Upper lobe of left lung (tissue), 6 donors: Measurements from ENCODE around the gene DAG1. TPM values are rescaled to one million over a fixed set of nuclear protein-coding genes. Genes with fewer than 3 reads are reported as not detected.

ENCODE experiments used
- ATAC-seq, 2 donors: fragments of 200-7000 bp; cut with Tn5 transposase; one replicate each; pipeline ENCODE4 v1.9.1; 2022; ENCODE audit warnings: mild to moderate bottlenecking in 2 of 2, moderate library complexity in 2 of 2; ENCODE audit not compliant: low FRiP score in 2 of 2
- DNase-seq, 2 donors: peaks; one replicate each; pipeline ENCODE4 v3.0.0-alpha.2; 2019 to 2020
- H3K27ac ChIP-seq, 4 donors: fragments of 200-600 bp; sonication (generic); one replicate each; pipeline ENCODE4 v1.5.1; 2016 to 2019
- H3K27me3 ChIP-seq, 4 donors: fragments of 200-600 bp; sonication (generic); one replicate each; pipeline ENCODE4 v1.5.1; 2017 to 2019
- H3K36me3 ChIP-seq, 4 donors: fragments of 200-600 bp; sonication (generic); one replicate each; pipeline ENCODE4 v1.5.1; 2016 to 2019
- H3K4me1 ChIP-seq, 4 donors: fragments of 200-600 bp; sonication (generic); one replicate each; pipeline ENCODE4 v1.5.1; 2018 to 2019
- H3K4me3 ChIP-seq, 4 donors: fragments of 200-600 bp; sonication (generic); one replicate each; pipeline ENCODE4 v1.5.1; 2017 to 2019; ENCODE audit warnings: mild to moderate bottlenecking in 2 of 4, moderate library complexity in 1 of 4
- H3K9me3 ChIP-seq, 4 donors: fragments of 200-600 bp; sonication (generic); one replicate each; pipeline ENCODE4 v1.5.1; 2018 to 2019
- CTCF ChIP-seq, 6 experiments: fragments of 450-650 bp in 4 of 6; fragments of 200-600 bp in 2 of 6; sonication (generic) in 2 of 6; IDR thresholded peaks; one replicate each; pipeline ENCODE4 v1.5.1; 2016 to 2019; ENCODE audit warnings: antibody characterized with exemption in 6 of 6
- EP300 ChIP-seq, 4 donors: sonication (generic); formaldehyde crosslinking; IDR thresholded peaks; one replicate each; pipeline ENCODE4 v1.5.1; 2017; ENCODE audit warnings: antibody characterized with exemption in 4 of 4, control low read depth in 2 of 4
- POLR2A ChIP-seq, 4 donors: fragments of 450-650 bp; IDR thresholded peaks; one replicate each; pipeline ENCODE4 v1.5.1; 2016 to 2017; ENCODE audit warnings: antibody characterized with exemption in 4 of 4, mild to moderate bottlenecking in 2 of 4
- POLR2AphosphoS5 ChIP-seq, 2 donors: sonication (generic); formaldehyde crosslinking; IDR thresholded peaks; one replicate each; pipeline ENCODE4 v1.5.1; 2017; ENCODE audit warnings: antibody characterized with exemption in 2 of 2
- WGBS, 2 donors: methylation state at CpG; one replicate each; pipeline ENCODE4 v1.1.5; 2017 to 2018; 5-methylcytosine and 5-hydroxymethylcytosine counted together
- total RNA-seq, 6 donors: library from RNA; depleted of rRNA in 4 of 6; stranded (reverse); fragments of >200 nt in 4 of 6; gene quantifications; one replicate each; pipeline versions ENCODE4 v1.1.0 to v1.2.1, GENCODE V29; 2016 to 2021
- donor health status: DM: no; HTN: no; CAD: no; lungs with moderate emphysema.
- donor health status: DM: no; HTN: yes; CAD: no; lungs with severe emphysema.

The DAG1 gene
- total RNA-seq, 6 donors from 2014 or later, result 22.0 to 104 (median 73.5) TPM

DNA sequence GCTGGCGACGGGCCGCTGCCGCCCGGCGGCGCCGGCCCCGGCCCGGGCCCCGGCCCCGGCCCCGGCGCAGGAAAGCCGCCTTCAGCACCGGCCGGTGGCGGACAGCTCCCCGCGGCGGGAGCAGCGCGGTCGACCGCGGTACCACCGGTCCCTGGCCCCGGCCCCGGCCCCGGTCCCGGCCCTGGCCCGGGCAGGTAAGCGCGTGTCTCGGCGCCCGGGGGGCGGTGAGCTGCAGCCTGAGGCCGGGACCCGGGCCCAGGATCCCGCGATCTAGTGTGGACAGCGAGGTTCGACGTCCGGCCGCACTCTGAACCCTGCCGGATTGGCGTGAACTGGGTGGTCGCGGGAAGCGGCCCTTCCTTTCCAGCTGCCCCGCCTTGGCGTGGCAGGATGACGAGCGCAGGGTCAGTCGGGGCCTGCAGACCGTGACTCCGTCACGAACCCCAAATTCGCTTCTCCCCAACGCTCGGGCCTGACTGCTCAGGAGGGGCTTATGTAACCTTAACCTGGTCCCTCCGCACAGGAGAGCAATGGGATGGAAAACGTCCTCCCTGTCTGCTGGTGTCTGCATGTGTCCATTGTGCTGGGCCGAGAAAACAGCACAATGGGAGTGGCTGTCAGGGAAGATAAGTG lies 84.7 kb downstream of the DAG1 start:
- DNase-seq (peak; percentile 43 to 95), ATAC-seq (peak; percentile 77 to 83)
- H3K9me3 ChIP-seq, result no peaks in the 10 kb centered on the region
- peaks cover 12 to 23% (median 17%) of the 10 kb centered on the region in 4 donors for H3K4me1 ChIP-seq
- TF ChIP-seq POLR2A (IDR thresholded peaks at IDR 0.05), result no peak
- TF ChIP-seq EP300 (IDR thresholded peaks at IDR 0.05), result no peak
- TF ChIP-seq CTCF (IDR thresholded peaks at IDR 0.05), result no peak
- TF ChIP-seq POLR2AphosphoS5 (IDR thresholded peaks at IDR 0.05), result no peak
- peaks cover 0 to 5% (median 0%) of the 10 kb centered on the region in 4 donors for H3K27me3 ChIP-seq
- no peaks in the 10 kb centered on the region for H3K36me3 ChIP-seq
- H3K27ac ChIP-seq, result no peak overlapping the region
- peak overlapping the region in 3 of 4 donors; percentile 56 to 74 (median 72) for H3K4me3 ChIP-seq
- WGBS, 2 donors, result 3% methylated on average over 23 to 47 of the region's 66 CpGs

GRCh38 chr3:49556500-49557275 lies 86.6 kb downstream of the DAG1 start:
- Histone ChIP-seq H3K36me3 (no peaks in the 10 kb centered on the region), H3K27me3 (peaks cover 0 to 5% (median 0%) of the 10 kb centered on the region in 4 donors), H3K4me1 (peaks cover 12 to 23% (median 17%) of the 10 kb centered on the region in 4 donors), H3K27ac (no peak overlapping the region), H3K9me3 (no peaks in the 10 kb centered on the region), H3K4me3 (no peak overlapping the region)
- WGBS, 2 donors, result 80 to 92% methylated on average over 3 of the region's 3 CpGs
- DNase-seq (no peak), ATAC-seq (no peak)
- TF ChIP-seq POLR2AphosphoS5 (IDR thresholded peaks at IDR 0.05) (no peak), CTCF (IDR thresholded peaks at IDR 0.05) (no peak), POLR2A (IDR thresholded peaks at IDR 0.05) (no peak), EP300 (IDR thresholded peaks at IDR 0.05) (no peak)

DNA sequence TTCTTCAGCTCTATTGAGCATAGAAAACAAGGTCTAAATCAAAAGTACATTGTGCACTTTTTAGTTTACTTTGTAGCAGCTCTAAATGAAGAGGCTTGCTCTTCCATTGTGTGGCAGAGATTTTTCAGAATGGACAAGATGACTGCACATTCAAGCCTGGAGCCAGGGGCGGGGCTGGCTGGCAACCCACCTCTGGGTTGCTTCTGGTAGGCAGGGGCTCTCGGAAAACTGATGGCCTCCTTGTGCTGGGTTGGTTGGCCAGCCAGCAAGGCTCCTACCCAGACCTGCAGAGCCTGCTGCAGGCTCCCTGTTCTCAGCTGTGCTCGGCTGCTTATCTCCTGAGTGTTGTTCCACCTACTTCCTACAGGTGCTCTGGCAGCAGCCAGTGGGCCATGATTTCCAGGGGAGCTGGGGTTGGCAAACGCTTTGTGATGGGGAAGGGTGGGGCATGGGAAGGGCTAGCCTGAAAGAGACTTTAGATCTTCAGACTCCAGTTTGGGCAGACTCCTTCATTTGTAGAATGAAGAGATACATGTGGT lies 93.0 kb downstream of the DAG1 start:
- ATAC-seq, result no peak

DNA sequence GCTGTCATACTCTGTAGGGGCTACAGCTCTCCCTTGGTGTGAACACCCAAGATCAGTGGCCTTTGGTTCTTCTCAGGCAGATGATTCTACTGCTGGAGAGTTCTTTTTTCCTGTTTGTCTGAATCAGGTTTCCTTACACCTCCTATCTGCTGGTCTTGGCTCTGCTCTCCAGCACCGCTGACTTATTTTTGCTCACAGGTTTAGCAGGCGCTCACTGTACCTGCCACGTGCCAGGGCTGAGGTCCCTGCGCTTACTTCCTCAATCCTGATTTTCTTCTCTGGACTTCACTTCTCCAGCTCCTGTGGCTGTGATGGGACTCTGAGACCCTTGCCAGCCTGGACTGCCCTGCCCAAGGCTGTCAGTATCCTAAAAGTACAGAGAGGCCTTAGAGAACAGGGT lies 93.7 kb downstream of the DAG1 start:
- no peaks in the 10 kb centered on the region for H3K36me3 ChIP-seq
- 91 to 93% methylated on average over 4 of the region's 4 CpGs for WGBS, 2 donors
- H3K27me3 ChIP-seq, result no peaks in the 10 kb centered on the region
- TF ChIP-seq CTCF (IDR thresholded peaks at IDR 0.05), result no peak
- TF ChIP-seq EP300 (IDR thresholded peaks at IDR 0.05), result no peak
- TF ChIP-seq POLR2AphosphoS5 (IDR thresholded peaks at IDR 0.05), result no peak
- TF ChIP-seq POLR2A (IDR thresholded peaks at IDR 0.05), result no peak
- no peaks in the 10 kb centered on the region for H3K4me1 ChIP-seq
- no peak for DNase-seq
- no peaks in the 10 kb centered on the region for H3K9me3 ChIP-seq
- no peak overlapping the region for H3K27ac ChIP-seq
- H3K4me3 ChIP-seq, result no peak overlapping the region
- ATAC-seq, result no peak

More for the DNA sequence above, 93.0 kb downstream of the DAG1 start:
- DNase-seq, result no peak
- TF ChIP-seq CTCF (IDR thresholded peaks at IDR 0.05) (no peak), EP300 (IDR thresholded peaks at IDR 0.05) (no peak)
- H3K9me3 ChIP-seq, result no peaks in the 10 kb centered on the region
- H3K4me3 ChIP-seq, result no peak overlapping the region
- H3K27ac ChIP-seq, result no peak overlapping the region
- no peaks in the 10 kb centered on the region for H3K4me1 ChIP-seq
- no peaks in the 10 kb centered on the region for H3K36me3 ChIP-seq
- no peaks in the 10 kb centered on the region for H3K27me3 ChIP-seq
- 71 to 83% methylated on average over 3 to 4 of the region's 4 CpGs for WGBS, 2 donors
